ENCODE results near the gene GP5.

Gene GP5

DNA sequence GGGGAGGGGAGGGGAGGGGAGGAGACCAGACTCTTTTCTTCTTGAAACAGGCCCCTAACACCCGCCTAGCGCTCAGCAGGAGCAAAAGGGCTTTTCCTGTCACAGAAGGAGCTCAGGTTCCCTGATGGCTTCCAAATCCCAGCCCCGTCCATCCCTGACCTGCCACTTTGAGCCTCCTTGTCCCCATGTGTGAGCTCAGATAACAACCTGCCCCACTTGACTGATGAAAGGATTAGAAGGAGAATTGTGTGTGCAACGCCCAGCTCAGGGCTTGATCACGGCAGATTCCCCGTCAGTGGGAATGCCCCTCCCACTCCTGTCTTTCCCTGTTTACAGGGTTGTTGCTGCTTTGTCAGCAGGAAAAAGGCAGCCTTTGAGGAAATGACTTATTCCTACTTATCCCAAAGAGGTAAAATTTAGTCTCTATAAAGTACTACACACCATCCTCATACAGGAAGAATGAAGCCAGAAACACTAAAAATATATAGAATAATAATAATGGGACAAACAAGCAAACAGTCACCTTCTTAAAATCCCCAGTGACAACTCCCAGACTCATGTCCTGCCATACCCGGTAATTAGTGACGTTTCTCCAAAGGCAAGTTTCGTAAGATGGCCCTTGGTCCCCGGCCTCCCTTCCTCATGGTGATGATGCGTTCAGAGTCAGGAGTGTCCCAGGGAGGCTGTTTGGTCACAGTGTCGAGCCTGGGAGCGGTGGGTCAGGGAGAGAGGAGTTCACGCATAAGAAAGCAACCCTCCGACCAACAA, 23.4 kb downstream of the GP5 start:
- no peak for DNase-seq

DNA sequence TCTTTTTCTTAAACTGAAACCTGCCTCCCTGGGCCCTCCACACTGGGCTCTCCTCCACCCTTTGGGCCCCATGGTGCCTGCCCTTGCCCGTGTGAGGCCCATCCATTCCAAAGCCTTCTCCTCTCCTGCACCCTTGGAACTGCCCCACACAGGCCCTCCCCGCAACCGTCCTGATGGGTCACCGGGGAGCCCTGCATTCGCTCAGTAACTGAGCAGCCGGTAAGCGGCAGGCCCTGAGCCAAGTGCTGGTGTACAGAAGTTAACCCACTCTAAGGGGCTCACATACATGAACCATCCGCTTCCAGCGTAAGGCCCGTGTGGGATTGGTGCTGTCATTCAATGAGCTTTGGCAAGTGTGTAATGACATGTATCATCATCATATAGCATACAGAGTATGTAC, 24.1 kb downstream of the GP5 start:
- no peak for DNase-seq

DNA sequence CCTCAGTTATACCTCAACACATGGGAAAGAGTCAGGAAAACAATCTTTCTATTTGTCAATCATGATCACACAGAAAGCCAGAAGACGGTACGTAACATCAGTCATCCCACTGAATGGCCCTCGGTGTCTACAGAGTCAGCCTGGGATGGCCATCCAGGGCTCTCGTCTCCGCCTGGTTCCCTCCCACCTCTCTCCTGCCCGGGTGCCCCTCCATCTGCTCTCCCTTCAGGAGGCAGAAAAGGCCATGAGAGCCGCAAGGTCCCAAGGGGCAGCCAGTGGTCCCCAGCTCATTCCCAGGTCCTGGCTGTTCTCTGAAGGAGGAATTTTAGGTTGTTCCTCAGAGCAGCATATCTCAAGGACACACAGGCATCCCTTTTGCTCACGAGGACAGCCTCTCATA, 25.2 kb downstream of the GP5 start:
- DNase-seq = no peak

DNA sequence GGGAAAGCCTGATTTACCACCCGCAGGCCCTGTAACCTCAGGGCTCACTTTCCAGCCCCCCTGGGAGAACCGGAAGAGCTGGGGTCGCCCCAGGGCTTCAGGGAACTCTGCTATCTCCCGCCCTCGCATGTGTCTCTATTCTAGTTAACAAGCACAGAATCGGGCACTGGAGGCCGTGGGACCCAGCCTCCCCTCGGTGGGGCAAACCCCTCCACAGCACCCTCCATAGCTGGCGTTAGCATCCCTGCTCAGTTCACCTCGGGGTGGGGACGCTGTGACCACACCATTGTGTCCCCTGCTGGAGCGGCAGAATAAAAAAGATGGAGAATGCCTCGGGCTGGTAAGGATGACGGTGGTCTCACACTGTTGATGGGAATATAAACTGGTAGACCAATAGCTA, 26.0 kb downstream of the GP5 start:
- no peak for DNase-seq

DNA sequence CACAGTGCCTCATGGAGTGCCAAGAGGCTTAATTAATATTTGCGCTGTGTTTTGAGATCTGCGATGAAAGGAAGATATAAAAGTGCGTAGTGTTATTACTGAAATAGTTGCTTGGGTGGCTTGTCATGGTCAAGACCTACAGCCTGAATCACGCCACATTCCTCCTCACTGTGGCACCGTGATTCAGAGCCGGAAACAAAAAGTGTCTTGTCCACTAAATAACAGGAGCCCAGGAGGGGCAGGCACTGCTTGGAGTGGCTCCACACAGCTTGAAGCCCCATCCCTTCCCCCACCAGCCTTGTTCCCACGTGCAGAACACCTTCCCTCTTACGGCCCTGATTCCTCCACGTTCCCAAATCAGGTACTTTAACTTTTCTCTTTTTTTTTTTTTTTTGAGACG, 28.3 kb downstream of the GP5 start:
- DNase-seq = no peak

DNA sequence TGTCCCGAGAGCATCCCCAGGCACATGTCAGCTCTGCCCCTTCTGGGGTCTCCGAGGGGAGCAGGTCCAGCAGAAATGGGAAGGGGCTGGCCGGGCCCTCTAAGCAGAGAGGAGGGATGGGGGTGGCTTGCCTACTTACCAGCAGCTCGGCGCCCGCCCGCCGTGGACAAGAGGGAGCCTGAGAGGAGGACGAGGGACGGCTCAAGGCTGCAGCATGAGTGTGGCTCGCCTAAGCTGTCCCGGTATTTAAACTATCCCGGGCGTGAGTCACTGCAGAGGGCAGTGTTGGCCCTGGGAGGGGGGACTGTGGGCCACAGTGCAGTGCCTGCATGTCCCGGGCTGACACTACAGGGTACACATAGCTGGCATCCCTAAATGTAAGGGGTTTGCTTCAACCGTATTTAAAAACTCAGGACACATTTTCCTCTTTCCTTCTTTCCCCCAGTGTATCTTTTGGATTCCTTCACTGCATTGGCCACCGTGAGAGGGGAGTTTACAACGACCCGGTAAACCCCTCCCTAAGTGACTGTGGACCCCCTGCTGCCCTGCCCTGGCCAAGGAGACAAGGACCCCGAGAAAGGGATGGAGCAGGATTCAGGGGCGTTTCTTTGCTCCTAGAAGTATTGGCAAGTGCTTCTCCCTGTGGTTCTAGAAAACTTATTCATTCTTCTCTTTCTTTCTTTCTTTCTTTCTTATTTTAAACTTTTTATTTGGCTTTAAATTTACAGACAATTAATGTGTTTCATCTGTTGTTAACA, 29.4 kb downstream of the GP5 start, which contains the start of gene LRRC15:
Gene LRRC15 (minus strand): TSS at position 222 of the 758 bp plus-strand sequence. CDS start 8,700 bp downstream, outside the sequence.
- DNase-seq = no peak

DNA sequence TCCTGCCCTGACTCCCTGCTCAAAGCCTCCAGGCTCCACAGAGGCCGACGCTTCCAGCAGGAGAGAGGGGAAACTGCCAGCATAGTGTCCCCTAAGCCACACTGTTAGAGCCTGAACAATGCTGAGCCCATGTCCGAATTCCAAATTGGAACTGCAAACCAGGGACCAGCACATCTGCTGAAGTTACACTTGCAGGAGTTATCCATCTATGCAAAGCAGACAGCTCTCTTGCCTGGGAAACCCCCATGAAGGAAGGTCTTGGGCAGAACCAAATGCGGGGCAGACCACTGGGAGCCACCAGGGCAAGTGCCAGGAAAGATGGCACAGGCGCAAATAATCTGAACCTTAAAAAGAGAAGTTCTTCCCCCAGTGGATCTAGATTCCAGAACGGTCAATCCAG, 30.1 kb downstream of the GP5 start:
- DNase-seq = no peak

DNA sequence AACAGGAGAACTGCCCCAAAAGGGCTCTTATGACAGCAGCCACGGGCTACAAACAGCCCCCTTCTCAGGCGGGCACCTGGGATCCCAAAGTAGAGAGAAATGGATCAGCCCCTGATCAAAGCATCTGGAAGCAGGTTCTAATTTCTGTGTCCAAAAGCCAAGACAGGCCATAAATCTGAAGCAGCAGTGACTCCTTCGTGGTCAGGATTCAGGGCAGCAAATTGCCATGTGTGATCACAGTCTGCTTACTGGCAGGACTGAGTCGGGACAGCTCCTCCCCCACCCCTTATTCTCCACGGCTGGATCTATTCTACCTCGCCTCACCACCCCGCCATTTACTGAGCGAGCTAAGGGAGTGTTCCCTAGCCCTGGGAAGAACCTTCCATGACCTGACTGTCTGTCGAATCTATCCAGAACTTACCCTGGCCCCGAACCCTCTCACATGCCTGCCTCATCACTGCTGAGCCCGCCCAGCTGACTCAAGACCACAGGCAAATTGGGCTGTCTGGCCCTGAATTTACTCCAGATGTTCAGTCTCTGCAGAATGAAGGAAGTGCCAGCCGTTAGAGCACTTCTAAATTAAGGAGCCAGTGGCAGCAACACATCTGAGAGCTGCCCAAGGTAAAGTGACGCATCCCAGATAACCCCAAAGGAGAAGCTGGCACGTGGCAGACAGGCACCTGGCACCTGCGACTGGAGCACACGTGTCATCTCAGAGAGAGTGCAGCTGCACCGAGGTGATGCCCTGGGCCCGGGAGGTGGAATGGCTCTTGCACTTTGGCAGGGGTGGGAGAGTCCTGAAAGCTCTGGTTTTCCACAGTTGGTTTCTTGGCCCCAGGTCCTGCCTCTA, 30.8 kb downstream of the GP5 start:
- no peak for DNase-seq

DNA sequence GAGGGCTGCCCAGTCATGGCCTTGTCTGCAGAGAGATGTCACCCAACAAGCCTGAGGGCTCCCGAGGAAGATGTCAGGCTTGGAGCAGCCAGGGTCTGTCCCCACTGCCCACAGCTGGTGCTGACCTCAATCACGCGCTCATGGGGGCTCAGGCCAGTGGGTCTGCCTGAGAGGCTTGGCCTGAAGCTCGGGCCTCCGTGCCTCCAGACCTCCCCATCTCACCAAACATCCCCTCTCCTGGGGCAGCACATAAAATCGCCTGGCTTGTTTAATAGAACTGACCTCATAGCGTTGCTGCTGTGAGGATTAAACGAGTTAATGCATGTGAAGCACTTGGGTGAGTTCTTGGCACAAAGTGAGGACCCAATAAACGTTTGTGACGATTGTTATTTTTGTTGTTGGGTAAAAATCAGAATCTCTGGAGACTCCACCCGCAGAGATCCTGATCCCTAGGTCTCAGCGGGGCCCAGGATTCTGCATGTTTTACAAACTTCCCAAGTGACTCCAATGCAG, 33.0 kb downstream of the GP5 start:
- DNase-seq = no peak

DNA sequence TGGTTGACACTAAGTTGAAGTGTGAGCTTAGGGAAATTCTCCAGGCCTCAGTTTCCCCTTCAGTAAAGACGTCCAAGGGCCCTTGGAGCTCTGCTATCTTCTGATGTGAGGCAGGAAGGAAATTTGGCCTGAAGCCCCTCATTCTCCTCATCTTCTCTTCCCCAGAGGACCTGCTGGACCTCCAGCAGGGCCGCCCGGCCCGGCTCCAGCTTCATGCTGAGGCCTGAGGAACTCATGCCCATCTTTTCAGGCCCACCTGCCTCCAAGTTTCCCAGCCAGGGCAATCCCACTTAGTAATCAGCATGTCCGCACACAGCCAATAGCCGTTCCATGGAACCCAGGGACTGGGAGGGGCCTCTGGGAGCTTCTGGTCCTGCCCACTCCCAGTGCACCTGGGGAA, 33.5 kb downstream of the GP5 start:
- DNase-seq = no peak

DNA sequence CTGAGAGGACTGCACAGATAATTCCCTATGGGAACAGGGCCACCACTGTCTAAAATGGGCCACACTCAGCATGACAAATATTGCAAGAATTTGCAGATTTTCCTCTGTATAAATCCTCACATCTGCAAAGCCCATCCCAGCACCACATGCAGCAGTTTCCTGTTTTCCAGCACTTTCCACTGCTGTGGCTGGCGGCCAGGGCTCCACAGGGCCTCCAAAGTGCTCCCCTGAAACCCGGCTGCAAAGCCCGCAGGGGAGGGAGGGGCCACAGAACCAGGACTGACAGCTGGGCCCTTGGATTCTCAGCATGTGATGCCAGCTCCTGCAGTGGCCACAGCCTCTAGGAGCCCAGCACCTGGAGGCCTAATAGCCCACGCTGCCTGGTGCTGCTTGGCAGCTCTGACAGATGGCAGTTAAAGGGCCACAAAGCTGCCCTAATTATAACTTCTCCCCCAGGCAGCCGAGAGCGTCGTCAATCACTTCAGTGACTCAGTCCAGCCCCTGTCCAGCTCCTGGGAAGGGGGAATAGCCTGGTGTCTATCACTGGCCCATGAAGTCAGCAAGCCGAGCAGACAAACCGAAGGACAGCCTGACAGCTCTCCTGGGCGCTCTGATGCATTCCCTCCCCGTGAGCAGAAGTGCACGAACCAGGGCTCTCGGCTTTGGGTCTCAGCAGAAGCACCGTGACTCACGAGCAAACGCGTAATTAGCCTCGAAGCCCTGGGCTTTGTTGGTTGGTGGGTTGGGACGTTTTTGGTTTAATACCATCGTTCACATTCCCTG, 34.2 kb downstream of the GP5 start:
- no peak for DNase-seq

DNA sequence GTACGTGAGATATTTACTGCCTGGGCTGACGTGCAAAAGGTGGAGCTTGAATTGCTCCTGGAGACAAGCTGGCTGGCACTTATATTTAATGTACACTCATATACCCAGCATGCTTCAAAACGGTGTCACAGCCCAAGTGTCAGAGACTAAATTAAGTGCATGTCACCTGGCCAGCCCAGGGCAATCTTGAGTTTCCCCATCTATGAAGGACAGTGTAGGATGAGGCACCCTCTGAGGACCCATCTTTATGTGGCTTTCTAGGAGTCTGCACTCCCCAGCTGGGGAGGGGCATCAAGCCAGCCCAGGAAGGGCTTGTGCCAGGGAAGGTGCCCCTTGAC, 34.8 kb downstream of the GP5 start:
- no peak for DNase-seq

DNA sequence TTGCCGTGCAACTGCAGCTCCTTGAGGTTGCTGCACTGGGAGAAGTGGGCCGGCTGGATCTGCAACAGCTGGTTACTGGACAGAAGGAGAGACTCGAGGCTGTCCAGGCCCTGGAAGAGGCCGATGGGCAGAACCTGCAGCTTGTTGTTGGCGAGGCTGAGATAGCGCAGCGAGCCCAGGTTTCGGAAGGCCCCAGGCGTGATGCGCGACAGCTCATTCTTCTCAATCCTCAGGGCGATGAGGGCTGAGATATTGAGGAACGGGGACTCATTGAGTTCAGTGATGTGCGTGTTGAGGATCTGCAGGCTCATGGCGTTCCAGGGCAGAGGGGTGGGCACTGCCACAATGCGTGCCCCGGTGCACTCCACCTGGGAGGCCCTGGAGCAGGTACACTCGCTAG, 38.5 kb downstream of the GP5 start:
- DNase-seq = no peak

DNA sequence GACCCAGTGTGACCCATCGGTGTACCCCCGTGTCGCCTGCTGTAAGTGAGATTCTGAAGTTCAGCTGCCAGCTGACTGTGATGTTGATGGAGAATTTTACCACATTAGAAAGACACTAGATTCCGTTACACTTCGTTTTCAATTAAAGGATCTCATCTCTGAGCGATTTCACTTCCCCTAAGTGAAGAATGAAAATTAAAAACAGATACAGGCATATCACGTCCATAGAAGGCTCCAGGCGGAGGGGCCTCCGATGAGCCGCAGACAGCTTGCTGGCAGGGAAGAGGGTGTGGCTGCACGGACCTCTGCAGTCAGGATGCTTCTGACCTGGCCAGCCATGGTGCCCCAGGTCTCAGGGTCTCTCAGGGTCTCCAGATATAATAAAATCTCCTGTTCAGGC, 41.4 kb downstream of the GP5 start:
- no peak for DNase-seq

DNA sequence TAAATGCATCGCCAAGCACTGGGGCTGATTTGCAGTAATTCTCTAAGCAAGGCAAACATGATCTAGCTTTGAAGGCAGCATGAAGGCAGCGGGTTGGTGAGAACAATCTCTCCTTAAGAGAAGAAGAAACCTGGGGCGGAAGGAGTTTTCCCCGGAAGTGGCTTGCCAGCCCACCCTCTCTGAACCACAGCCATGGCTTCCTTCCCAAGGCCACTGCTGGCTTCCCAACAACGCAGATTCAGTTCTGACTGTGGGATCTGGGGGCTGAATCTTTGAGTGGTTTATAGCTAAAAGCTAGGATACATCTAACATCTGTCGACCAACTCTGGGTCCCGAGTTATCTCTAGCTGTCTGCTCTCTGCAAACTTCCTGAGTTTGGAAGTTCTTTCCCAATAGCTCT, 43.7 kb downstream of the GP5 start:
- no peak for DNase-seq

DNA sequence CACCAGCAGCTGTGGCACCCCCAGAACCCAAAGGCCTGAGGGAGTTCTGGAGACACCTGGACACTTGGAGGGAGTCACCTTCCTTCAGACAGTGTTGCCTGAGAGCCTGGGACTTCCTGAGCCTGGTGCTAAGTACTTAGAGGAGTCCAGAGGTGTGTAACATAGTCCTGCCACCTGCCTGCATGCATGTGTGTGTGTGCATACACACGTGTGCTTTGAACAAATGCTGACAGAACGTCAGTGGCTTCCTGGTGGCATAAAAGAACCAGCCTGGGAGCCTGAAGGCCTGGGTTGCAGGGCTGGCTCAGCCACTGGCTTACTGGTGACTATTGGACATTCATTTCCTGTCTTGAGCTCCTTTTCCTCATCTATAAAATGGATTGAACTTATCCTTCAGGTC, 44.8 kb downstream of the GP5 start:
- DNase-seq = no peak

DNA sequence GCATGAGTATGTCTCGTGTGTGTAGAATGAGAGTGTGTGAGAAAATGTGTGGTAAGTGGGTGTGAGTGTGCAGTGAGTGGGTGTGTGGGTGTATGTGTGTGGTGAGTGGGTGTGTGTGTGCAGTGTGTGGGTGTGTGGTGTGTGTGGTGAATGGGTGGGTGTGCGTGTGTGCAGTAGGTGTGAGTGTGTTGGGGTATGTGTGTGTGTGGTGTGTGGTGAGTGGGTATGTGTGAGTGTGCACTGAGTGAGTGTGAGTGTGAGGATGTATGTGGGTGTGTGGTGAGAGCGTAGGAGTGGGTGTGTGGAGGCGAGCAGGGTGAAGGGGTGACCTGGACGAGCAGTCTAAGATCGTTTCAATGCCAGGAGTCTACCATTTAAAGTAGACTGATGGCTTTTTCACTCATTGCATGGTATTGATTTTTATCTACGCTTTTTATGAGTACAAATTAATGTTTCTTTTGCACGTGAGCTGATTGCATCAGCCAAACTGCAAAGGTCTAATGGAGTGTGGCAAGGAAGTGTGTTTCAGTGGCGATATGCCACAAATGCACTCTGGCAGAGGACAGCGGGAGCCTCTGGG, 46.3 kb downstream of the GP5 start:
- no peak for DNase-seq

DNA sequence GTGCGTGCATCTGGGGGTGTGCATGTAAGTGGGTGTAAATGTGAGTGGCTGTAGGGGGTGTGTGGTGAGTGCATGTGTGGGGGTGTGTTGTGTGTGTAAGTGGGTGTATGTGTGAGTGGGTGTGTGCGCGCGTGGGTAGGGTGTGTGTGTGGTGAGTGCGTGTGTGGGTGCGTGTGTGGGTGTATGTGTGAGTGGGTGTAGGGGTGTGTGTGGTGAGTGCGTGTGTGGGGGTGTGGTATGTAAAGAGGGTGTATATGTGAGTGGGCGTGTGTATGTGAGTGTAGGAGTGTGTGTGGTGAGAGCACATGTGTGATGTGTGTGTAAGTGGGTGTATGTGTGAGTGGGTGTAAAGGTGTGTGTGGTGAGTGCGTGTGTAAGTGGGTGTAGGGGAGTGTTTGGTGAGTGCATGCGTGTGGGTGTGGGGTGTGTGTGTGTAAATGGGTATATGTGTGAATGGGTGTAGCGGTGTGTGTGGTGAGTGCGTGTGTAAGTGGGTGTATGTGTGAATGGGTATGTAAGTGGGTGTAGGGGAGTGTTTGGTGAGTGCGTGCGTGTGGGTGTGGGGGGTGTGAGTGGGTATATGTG, 47.0 kb downstream of the GP5 start:
- no peak for DNase-seq

DNA sequence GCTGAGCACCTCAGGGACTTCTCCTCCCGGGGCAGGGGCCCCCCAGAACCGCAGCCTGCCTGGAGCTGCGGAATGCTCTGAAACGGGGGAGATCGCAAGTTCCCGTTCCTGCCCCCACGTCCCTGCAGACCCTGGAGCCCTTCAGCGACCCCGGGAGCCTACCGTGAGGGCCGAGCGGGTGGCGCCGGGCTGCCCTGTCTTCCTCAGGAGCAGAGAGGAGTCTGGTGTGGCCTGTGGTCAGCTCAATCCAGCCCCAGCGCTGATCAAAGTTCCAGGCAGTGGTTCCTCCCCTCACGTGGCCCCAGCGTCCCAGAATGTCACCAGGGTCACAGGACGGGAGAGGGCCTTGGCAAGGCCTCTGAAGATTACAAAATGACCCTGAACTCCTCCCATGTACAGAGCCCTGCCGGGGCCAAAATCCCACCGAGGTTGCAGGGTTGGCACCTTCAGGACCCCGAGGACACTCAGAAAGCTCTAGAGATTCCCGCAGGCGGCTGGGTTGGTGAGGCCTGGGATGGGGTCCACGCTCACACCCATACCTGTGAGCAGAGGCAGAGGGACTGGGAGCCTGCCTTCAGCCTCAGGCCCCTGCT, 47.9 kb downstream of the GP5 start, which contains the start of gene CPN2:
Gene CPN2 (minus strand): TSS at position 249 of the 593 bp plus-strand sequence. CDS start 8,626 bp downstream, outside the sequence.
- DNase-seq = no peak

DNA sequence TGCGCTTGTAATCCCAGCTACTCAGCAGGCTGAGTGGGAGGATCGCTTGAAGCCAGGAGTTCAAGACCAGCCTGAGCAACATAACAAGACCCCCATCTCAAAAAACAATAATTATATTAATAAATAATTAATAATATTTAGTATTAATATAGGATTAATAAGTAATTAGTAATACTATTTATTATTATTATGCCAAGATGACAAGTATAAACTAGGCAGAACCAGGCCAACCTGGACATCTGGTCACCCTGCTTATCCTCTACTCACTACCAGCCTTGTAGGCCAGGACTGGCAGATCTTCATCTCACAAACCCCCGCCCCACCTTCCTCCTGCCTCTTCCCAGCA, 48.4 kb downstream of the GP5 start:
- no peak for DNase-seq

DNA sequence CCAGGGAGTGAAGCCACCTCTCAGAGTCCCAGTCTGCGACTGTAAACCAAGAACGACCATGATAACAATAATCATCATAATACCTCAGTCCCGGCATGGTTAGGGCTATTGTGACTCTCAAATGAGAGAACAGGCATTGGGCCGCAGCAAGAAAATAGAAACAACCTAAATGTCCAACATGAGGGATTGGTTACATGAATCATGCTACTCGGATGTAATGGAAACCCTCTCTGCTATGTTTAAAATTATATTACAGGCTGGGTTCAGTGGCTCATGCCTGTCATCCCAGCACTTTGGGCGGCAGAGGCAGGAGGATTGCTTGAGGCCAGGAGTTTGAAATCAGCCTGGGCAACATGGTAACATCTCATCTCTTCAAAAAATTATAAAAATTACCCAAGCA, 50.7 kb downstream of the GP5 start:
- no peak for DNase-seq
